Measurements from ENCODE around the gene CLEC11A.

- TF ChIP-seq POLR2AphosphoS5 (IDR thresholded peaks at IDR 0.05; ENCODE audit: control insufficient read depth, insufficient read depth, low read depth, low read length) (no peak), NFYB (IDR thresholded peaks at IDR 0.05; ENCODE audit: extremely low read depth, insufficient read length) (no peak), MAX (CRISPR knock-in tag; IDR thresholded peaks at IDR 0.05) (no peak), ZNF184 (CRISPR knock-in tag; IDR thresholded peaks at IDR 0.05) (no peak), ZNF23 (CRISPR knock-in tag; IDR thresholded peaks at IDR 0.05) (no peak), TCFL5 (CRISPR knock-in tag; conservative IDR thresholded peaks at IDR 0.05) (no peak)
Observed at GRCh38 chr19:50722201-50723013, 757 bp upstream of the CLEC11A start.
